ENCODE data around the gene TTLL11. TPM values are rescaled to one million over a fixed set of nuclear protein-coding genes. Genes with fewer than 3 reads are reported as not detected.

Gene TTLL11
- total RNA-seq, 6 experiments from 2014 or later: 6.9 to 10.2 (median 8.3) TPM

- Mint-ChIP-seq H3K4me3 (no peak overlapping the region), H3K36me3 (ENCODE audit: low read depth) (peaks cover 6% of the 10 kb centered on the region), H3K9me3 (no peaks in the 10 kb centered on the region), H3K4me1 (ENCODE audit: low read depth) (peaks cover 29% of the 10 kb centered on the region), H3K27me3 (ENCODE audit: insufficient read depth) (no peaks in the 10 kb centered on the region), H3K27ac (no peak overlapping the region)
- no peak for TF ChIP-seq CTCF (IDR thresholded peaks at IDR 0.05)
- no peak for DNase-seq
Observed at GRCh38 chr9:121939643-121940042, 153.5 kb downstream of the TTLL11 start.

- H3K4me1 Mint-ChIP-seq (ENCODE audit: low read depth): peaks cover 24% of the 10 kb centered on the region
- peaks cover 8% of the 10 kb centered on the region for H3K36me3 Mint-ChIP-seq (ENCODE audit: low read depth)
- H3K27me3 Mint-ChIP-seq (ENCODE audit: insufficient read depth): no peaks in the 10 kb centered on the region
- no peak overlapping the region for H3K4me3 Mint-ChIP-seq
- no peak overlapping the region for H3K27ac Mint-ChIP-seq
- no peaks in the 10 kb centered on the region for H3K9me3 Mint-ChIP-seq
- no peak for DNase-seq
- TF ChIP-seq CTCF (IDR thresholded peaks at IDR 0.05): no peak
Observed at GRCh38 chr9:121938621-121939020, 154.5 kb downstream of the TTLL11 start.

GRCh38 chr9:121937240-121937639 lies 155.9 kb downstream of the TTLL11 start:
- TF ChIP-seq CTCF (IDR thresholded peaks at IDR 0.05): no peak
- no peak overlapping the region for H3K4me3 Mint-ChIP-seq
- H3K36me3 Mint-ChIP-seq (ENCODE audit: low read depth): peaks cover 13% of the 10 kb centered on the region
- peaks cover 15% of the 10 kb centered on the region for H3K4me1 Mint-ChIP-seq (ENCODE audit: low read depth)
- DNase-seq: no peak
- no peak overlapping the region for H3K27ac Mint-ChIP-seq
- no peaks in the 10 kb centered on the region for H3K9me3 Mint-ChIP-seq
- no peaks in the 10 kb centered on the region for H3K27me3 Mint-ChIP-seq (ENCODE audit: insufficient read depth)

- H3K9me3 Mint-ChIP-seq: no peaks in the 10 kb centered on the region
- H3K27me3 Mint-ChIP-seq (ENCODE audit: insufficient read depth): no peaks in the 10 kb centered on the region
- no peak overlapping the region for H3K4me3 Mint-ChIP-seq
- no peak for DNase-seq
- H3K36me3 Mint-ChIP-seq (ENCODE audit: low read depth): peaks cover 13% of the 10 kb centered on the region
- H3K4me1 Mint-ChIP-seq (ENCODE audit: low read depth): peaks cover 24% of the 10 kb centered on the region
- no peak for TF ChIP-seq CTCF (IDR thresholded peaks at IDR 0.05)
- no peak overlapping the region for H3K27ac Mint-ChIP-seq
Observed at GRCh38 chr9:121935739-121936138, 157.4 kb downstream of the TTLL11 start.

- Mint-ChIP-seq H3K27ac (no peak overlapping the region), H3K9me3 (no peaks in the 10 kb centered on the region), H3K27me3 (ENCODE audit: insufficient read depth) (peaks cover 3% of the 10 kb centered on the region), H3K4me1 (ENCODE audit: low read depth) (peaks cover 39% of the 10 kb centered on the region), H3K4me3 (no peak overlapping the region), H3K36me3 (ENCODE audit: low read depth) (peaks cover 13% of the 10 kb centered on the region)
- no peak for TF ChIP-seq CTCF (IDR thresholded peaks at IDR 0.05)
- DNase-seq: no peak
Observed at GRCh38 chr9:121930956-121931355, 162.2 kb downstream of the TTLL11 start.
